Transverse colon (tissue), 4 donors: ENCODE results near the gene FETUB.
"Not testable (repeated sequence)": the region's sequence is repeated elsewhere in the genome, so short reads cannot be mapped to it uniquely, and the experiment has no call there.

Source experiments
- CTCF ChIP-seq, 5 experiments: fragments of 200-600 bp in 3 of 5; fragments of 450-650 bp in 2 of 5; sonication (generic) in 3 of 5; IDR thresholded peaks; 1 replicate in 2 of 5; 2 replicates in 3 of 5; pipeline ENCODE4 v1.5.1; 2016 to 2017; ENCODE audit warnings: antibody characterized with exemption in 5 of 5, inconsistent platforms in 3 of 5, mild to moderate bottlenecking in 2 of 5, moderate library complexity in 1 of 5
- POLR2A ChIP-seq: fragments of 450-650 bp; IDR thresholded peaks from one replicate; pipeline ENCODE4 v1.6.1; 2016; ENCODE audit warnings: antibody characterized with exemption, mild to moderate bottlenecking, moderate library complexity
- POLR2AphosphoS5 ChIP-seq, 3 donors: sonication (generic); formaldehyde crosslinking; IDR thresholded peaks; one replicate each; pipeline ENCODE4 v1.6.1; 2016; ENCODE audit warnings: antibody characterized with exemption in 3 of 3

- not testable (repeated sequence) for TF ChIP-seq CTCF (IDR thresholded peaks at IDR 0.05); POLR2A; POLR2AphosphoS5 (IDR thresholded peaks at IDR 0.05)
Measured at GRCh38 chr3:186690304-186690703, 50.1 kb downstream of the FETUB start.
